Measurements from ENCODE around the gene BBC3.
A peak's percentile ranks its signal among the peaks of the same experiment; 100 is the strongest.
"Not testable (repeated sequence)": the region's sequence is repeated elsewhere in the genome, so short reads cannot be mapped to it uniquely, and the experiment has no call there.

Gene BBC3

GRCh38 chr19:47258434-47258833 is 27.4 kb upstream of the BBC3 start:
- DNase-seq (ENCODE audit: low read depth), result no peak

- DNase-seq (ENCODE audit: low read depth), result no peak
Observed at GRCh38 chr19:47257411-47258169, 26.6 kb upstream of the BBC3 start.

- peak; percentile 98 for DNase-seq (ENCODE audit: low read depth)
Observed at GRCh38 chr19:47256693-47257410, 25.9 kb upstream of the BBC3 start.

- no peak for DNase-seq (ENCODE audit: low read depth)
Observed at GRCh38 chr19:47255879-47256692, 25.1 kb upstream of the BBC3 start, which contains the start of gene CCDC9. Gene CCDC9, plus strand, starts transcription at chr19:47256525. Its CDS starts 1,876 bp downstream, at chr19:47258401.

- DNase-seq (ENCODE audit: low read depth), result no peak
Observed at GRCh38 chr19:47253970-47254369, 23.0 kb upstream of the BBC3 start.

- DNase-seq (ENCODE audit: low read depth), result no peak
Observed at GRCh38 chr19:47253467-47253881, 22.5 kb upstream of the BBC3 start.

GRCh38 chr19:47253016-47253415 is 22.0 kb upstream of the BBC3 start:
- DNase-seq (ENCODE audit: low read depth), result not testable (repeated sequence)

- peak; percentile 86 for DNase-seq (ENCODE audit: low read depth)
Observed at GRCh38 chr19:47247308-47247990, 16.4 kb upstream of the BBC3 start.

GRCh38 chr19:47243776-47244547 is 13.0 kb upstream of the BBC3 start:
- peak; percentile 78 for DNase-seq (ENCODE audit: low read depth)

GRCh38 chr19:47243364-47243775 is 12.4 kb upstream of the BBC3 start:
- no peak for DNase-seq (ENCODE audit: low read depth)

- no peak for DNase-seq (ENCODE audit: low read depth)
Observed at GRCh38 chr19:47241919-47242577, 11.0 kb upstream of the BBC3 start.

- DNase-seq (ENCODE audit: low read depth), result peak; percentile 88
Observed at GRCh38 chr19:47240996-47241918, 10.3 kb upstream of the BBC3 start.

GRCh38 chr19:47240556-47240955 is 9.6 kb upstream of the BBC3 start:
- no peak for DNase-seq (ENCODE audit: low read depth)

GRCh38 chr19:47239610-47240296 is 8.8 kb upstream of the BBC3 start:
- peak; percentile 46 for DNase-seq (ENCODE audit: low read depth)

- no peak for DNase-seq (ENCODE audit: low read depth)
Observed at GRCh38 chr19:47239152-47239551, 8.2 kb upstream of the BBC3 start.

GRCh38 chr19:47236072-47236675 is 5.2 kb upstream of the BBC3 start:
- DNase-seq (ENCODE audit: low read depth), result no peak

- DNase-seq (ENCODE audit: low read depth), result no peak
Observed at GRCh38 chr19:47232422-47233211, 1.6 kb upstream of the BBC3 start.

Measured in activated T-cell treated with anti-CD3 and anti-CD28 coated beads for 1 hour (primary cell).